Measurements from ENCODE around the gene TAMM41.
"Not testable (repeated sequence)": the region's sequence is repeated elsewhere in the genome, so short reads cannot be mapped to it uniquely, and the experiment has no call there.

Gene TAMM41

DNA sequence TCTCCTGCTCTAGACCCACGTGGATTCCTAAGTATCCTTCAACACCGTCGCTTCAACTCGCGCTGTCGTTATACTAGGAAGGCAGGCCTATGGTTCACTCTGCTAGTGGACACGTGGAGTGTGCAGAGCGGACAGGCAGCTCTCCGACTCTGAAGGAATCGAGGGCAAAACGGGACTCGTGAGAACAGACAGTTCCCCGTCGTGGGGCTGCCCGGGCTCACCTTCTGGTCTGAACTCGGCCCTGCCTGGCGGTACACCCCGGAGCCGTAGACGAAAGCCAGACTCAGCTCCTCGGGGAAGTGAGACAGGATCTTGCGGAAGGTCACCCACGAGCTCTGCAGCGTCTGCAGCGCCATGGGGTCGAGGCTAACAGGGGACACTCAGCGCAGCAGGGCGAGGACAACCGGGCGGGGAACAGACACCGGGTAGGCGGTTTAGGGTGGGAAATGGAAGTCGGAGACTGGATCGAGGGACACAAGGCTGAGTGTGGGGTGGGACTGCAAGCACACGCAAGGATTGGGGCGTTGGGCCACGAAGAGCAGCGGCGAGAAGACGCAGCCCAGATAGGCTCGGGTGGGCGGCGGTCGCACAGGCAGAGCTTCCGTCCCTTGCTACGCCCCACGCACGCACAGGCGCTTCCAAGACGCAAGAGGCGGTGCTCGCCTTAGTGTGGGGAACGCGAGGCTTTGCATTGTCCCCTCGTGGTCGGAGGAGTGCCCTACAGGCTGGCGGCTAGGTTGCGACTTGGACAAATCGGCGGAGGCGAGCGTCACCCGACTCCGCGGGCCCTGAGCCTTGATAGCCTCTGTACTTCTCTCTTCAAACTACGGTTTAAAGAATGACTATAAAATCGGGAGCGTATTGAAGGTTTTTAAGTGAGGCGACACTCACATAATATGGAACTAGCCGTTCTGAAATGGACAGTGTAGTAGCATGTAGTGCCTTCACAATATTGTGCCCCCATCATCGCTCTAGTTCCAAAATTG, at the start of gene TAMM41 (continued):
- TF ChIP-seq, protein P1, sequence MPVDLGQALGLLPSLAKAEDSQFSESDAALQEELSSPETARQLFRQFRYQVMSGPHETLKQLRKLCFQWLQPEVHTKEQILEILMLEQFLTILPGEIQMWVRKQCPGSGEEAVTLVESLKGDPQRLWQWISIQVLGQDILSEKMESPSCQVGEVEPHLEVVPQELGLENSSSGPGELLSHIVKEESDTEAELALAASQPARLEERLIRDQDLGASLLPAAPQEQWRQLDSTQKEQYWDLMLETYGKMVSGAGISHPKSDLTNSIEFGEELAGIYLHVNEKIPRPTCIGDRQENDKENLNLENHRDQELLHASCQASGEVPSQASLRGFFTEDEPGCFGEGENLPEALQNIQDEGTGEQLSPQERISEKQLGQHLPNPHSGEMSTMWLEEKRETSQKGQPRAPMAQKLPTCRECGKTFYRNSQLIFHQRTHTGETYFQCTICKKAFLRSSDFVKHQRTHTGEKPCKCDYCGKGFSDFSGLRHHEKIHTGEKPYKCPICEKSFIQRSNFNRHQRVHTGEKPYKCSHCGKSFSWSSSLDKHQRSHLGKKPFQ (tag by site-specific recombination; IDR thresholded peaks at IDR 0.05) = no peak

- CTCF ChIA-PET = interaction anchor here (0.6 to 1.0 kb wide), 4 partner anchors 163 to 600 kb away, joined by 3 to 4 read pairs (median 3); no protein-coding TSS in a partner anchor
- TF ChIP-seq ZXDB (tag by site-specific recombination; IDR thresholded peaks at IDR 0.05) (no peak), ZSCAN30 (tag by site-specific recombination; IDR thresholded peaks at IDR 0.05) (no peak), GFI1B (tag by site-specific recombination; IDR thresholded peaks at IDR 0.05) (no peak), MYNN (tag by site-specific recombination; IDR thresholded peaks at IDR 0.05; ENCODE audit: borderline replicate concordance) (no peak), ZNF112 (tag by site-specific recombination; IDR thresholded peaks at IDR 0.05) (no peak), ZBTB44 (tag by site-specific recombination; IDR thresholded peaks at IDR 0.05) (no peak), ZNF184 (tag by site-specific recombination; IDR thresholded peaks at IDR 0.05) (no peak), KLF16 (tag by site-specific recombination; IDR thresholded peaks at IDR 0.05) (no peak)
- TF ChIP-seq, protein P2, sequence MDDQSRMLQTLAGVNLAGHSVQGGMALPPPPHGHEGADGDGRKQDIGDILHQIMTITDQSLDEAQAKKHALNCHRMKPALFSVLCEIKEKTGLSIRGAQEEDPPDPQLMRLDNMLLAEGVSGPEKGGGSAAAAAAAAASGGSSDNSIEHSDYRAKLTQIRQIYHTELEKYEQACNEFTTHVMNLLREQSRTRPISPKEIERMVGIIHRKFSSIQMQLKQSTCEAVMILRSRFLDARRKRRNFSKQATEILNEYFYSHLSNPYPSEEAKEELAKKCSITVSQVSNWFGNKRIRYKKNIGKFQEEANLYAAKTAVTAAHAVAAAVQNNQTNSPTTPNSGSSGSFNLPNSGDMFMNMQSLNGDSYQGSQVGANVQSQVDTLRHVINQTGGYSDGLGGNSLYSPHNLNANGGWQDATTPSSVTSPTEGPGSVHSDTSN (CRISPR knock-in tag; IDR thresholded peaks at IDR 0.05) = no peak
- TF ChIP-seq, protein P3, sequence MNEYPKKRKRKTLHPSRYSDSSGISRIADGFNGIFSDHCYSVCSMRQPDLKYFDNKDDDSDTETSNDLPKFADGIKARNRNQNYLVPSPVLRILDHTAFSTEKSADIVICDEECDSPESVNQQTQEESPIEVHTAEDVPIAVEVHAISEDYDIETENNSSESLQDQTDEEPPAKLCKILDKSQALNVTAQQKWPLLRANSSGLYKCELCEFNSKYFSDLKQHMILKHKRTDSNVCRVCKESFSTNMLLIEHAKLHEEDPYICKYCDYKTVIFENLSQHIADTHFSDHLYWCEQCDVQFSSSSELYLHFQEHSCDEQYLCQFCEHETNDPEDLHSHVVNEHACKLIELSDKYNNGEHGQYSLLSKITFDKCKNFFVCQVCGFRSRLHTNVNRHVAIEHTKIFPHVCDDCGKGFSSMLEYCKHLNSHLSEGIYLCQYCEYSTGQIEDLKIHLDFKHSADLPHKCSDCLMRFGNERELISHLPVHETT (tag by site-specific recombination; IDR thresholded peaks at IDR 0.05) = no peak
- TF ChIP-seq, protein P4, sequence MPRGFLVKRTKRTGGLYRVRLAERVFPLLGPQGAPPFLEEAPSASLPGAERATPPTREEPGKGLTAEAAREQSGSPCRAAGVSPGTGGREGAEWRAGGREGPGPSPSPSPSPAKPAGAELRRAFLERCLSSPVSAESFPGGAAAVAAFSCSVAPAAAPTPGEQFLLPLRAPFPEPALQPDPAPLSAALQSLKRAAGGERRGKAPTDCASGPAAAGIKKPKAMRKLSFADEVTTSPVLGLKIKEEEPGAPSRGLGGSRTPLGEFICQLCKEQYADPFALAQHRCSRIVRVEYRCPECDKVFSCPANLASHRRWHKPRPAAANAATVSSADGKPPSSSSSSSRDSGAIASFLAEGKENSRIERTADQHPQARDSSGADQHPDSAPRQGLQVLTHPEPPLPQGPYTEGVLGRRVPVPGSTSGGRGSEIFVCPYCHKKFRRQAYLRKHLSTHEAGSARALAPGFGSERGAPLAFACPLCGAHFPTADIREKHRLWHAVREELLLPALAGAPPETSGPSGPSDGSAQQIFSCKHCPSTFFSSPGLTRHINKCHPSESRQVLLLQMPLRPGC (tag by site-specific recombination; IDR thresholded peaks at IDR 0.05) = no peak
Observed at GRCh38 chr3:11878837-11879236, 32.2 kb upstream of the TAMM41 start.

DNA sequence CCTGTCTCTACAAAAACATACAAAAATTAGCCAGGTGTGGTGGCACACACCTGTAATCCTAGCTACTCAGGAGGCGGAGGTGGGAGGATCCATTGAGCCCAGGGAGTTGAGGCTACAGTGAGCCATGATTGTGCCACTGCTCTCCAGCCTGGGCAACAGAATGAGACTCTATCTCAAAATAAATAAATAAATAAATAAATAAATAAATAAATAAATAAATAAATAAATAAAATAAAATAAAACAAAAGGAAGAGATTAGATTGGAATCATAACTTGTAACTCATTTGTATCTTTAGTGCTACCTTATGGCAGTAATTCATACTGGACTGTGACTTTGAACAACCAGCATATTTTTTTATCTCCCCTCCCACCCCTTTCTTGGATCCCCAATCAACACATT, 28.0 kb upstream of the TAMM41 start:
- H3K9me3 ChIP-seq (ENCODE audit: control insufficient read depth, insufficient read depth, low read depth, low read length); POLR2A ChIA-PET; H3K4me1 ChIP-seq (ENCODE audit: control insufficient read depth, insufficient read depth, low read length); H3K27ac ChIP-seq (ENCODE audit: extremely low read depth, low read depth, low read length); H3K36me3 ChIP-seq (ENCODE audit: control insufficient read depth in 2 of 2, insufficient read depth in 1 of 2, low read length in 2 of 2); H3K4me3 ChIP-seq (ENCODE audit: low read depth, low read length); CTCF ChIA-PET: not testable (repeated sequence)
- peak; percentile 46 for TF ChIP-seq ZNF426 (tag by site-specific recombination; IDR thresholded peaks at IDR 0.05)
- 0 out of 2 replicates have a peak, but pooled peaks have one; percentile 15 for TF ChIP-seq ZBTB8A (tag by site-specific recombination; IDR thresholded peaks at IDR 0.05)
- peak; percentile 44; the same call in 1 of the 2 replicates for TF ChIP-seq ZBTB11 (tag by site-specific recombination; conservative IDR thresholded peaks at IDR 0.05; ENCODE audit: low read depth)
- TF ChIP-seq ZNF623 (tag by site-specific recombination; IDR thresholded peaks at IDR 0.05) = peak; percentile 31; the same call in 1 of the 2 replicates

More at GRCh38 chr3:11878837-11879236, 32.2 kb upstream of the TAMM41 start:
- Histone ChIP-seq H3K4me1 (ENCODE audit: control insufficient read depth, insufficient read depth, low read length) (no peaks in the 10 kb centered on the region), H3K4me3 (ENCODE audit: low read depth, low read length) (no peak overlapping the region), H3K36me3 (ENCODE audit: control insufficient read depth in 2 of 2, insufficient read depth in 1 of 2, low read length in 2 of 2) (no peaks in the 10 kb centered on the region), H3K27ac (ENCODE audit: extremely low read depth, low read depth, low read length) (no peak overlapping the region), H3K9me3 (ENCODE audit: control insufficient read depth, insufficient read depth, low read depth, low read length) (no peaks in the 10 kb centered on the region)
- POLR2A ChIA-PET = no interaction called here

Measured in HEK293 (cell line).